HK-2 (cell line): Measurements from ENCODE around the gene SMARCD2.

Experiments used
- DNase-seq: peaks from one replicate; pipeline ENCODE4 v3.0.0-alpha.2; 2018; ENCODE audit not compliant: unreplicated experiment

The SMARCD2 gene

GRCh38 chr17:63850401-63850800 is 7.9 kb upstream of the SMARCD2 start:
- DNase-seq = no peak

GRCh38 chr17:63848834-63849689 is 6.6 kb upstream of the SMARCD2 start:
- peak; percentile 99 for DNase-seq

GRCh38 chr17:63847525-63848249 is 5.2 kb upstream of the SMARCD2 start:
- DNase-seq = no peak

- DNase-seq = no peak
Observed at GRCh38 chr17:63845509-63845908, 3.0 kb upstream of the SMARCD2 start.

- no peak for DNase-seq
Observed at GRCh38 chr17:63843910-63844677, 1.6 kb upstream of the SMARCD2 start.

- DNase-seq = peak; percentile 67
Observed at GRCh38 chr17:63843387-63843888, 953 bp upstream of the SMARCD2 start.

- peak; percentile 43 for DNase-seq
Observed at GRCh38 chr17:63842173-63842539, 329 bp downstream of the SMARCD2 start.

- DNase-seq = peak; percentile 57
Observed at GRCh38 chr17:63841350-63842172, 924 bp downstream of the SMARCD2 start.

- no peak for DNase-seq
Observed at GRCh38 chr17:63840591-63841349, 1.7 kb downstream of the SMARCD2 start.

GRCh38 chr17:63838631-63839171 is 3.8 kb downstream of the SMARCD2 start:
- no peak for DNase-seq

- no peak for DNase-seq
Observed at GRCh38 chr17:63837962-63838600, 4.4 kb downstream of the SMARCD2 start.

- no peak for DNase-seq
Observed at GRCh38 chr17:63837480-63837879, 5.0 kb downstream of the SMARCD2 start.

- no peak for DNase-seq
Observed at GRCh38 chr17:63836811-63837210, 5.7 kb downstream of the SMARCD2 start.

- no peak for DNase-seq
Observed at GRCh38 chr17:63835167-63835720, 7.2 kb downstream of the SMARCD2 start.

GRCh38 chr17:63834431-63835166 is 7.9 kb downstream of the SMARCD2 start:
- DNase-seq = peak; percentile 58

GRCh38 chr17:63833741-63834373 is 8.6 kb downstream of the SMARCD2 start:
- no peak for DNase-seq

- no peak for DNase-seq
Observed at GRCh38 chr17:63833026-63833740, 9.3 kb downstream of the SMARCD2 start.

- DNase-seq = no peak
Observed at GRCh38 chr17:63832455-63832854, 10.0 kb downstream of the SMARCD2 start.
